Measurements from ENCODE around the gene BPIFB1.

GRCh38 chr20:33262658-33263065 lies 20.4 kb upstream of the BPIFB1 start:
- TF ChIP-seq CTCF (IDR thresholded peaks at IDR 0.05 in 2 of 3, conservative IDR thresholded peaks at IDR 0.05 in 1 of 3; ENCODE audit: control insufficient read depth in 2 of 3, extremely low read depth in 1 of 3, insufficient read depth in 1 of 3, low read depth in 3 of 3, low read length in 3 of 3) (peak; percentile 19 to 39 (median 29); a peak in 3 of 6 replicates), SRF (IDR thresholded peaks at IDR 0.05; ENCODE audit: low read depth in 2 of 2, low read length in 2 of 2) (no peak), PBX3 (IDR thresholded peaks at IDR 0.05; ENCODE audit: insufficient replicate concordance, low read depth, low read length) (no peak), CREB1 (IDR thresholded peaks at IDR 0.05; ENCODE audit: low read depth) (no peak), EP300 (IDR thresholded peaks at IDR 0.05; ENCODE audit: borderline replicate concordance in 1 of 2, control insufficient read depth in 1 of 2, low read depth in 2 of 2, low read length in 2 of 2) (no peak), USF1 (IDR thresholded peaks at IDR 0.05; ENCODE audit: borderline replicate concordance, extremely low read length, insufficient read depth, low read depth, low read length) (no peak), EZH2 (IDR thresholded peaks at IDR 0.05; ENCODE audit: borderline replicate concordance, control insufficient read depth, low read depth, low read length) (no peak), TCF7 (IDR thresholded peaks at IDR 0.05; ENCODE audit: borderline replicate concordance) (no peak), ATF7 (IDR thresholded peaks at IDR 0.05; ENCODE audit: low read depth) (no peak)
